ENCODE data around the gene TUBA4A. TPM values are rescaled to one million over a fixed set of nuclear protein-coding genes. Genes with fewer than 3 reads are reported as not detected.

The TUBA4A gene
- total and polyA plus RNA-seq, 2 of the 8 experiments (the other 6 are each of a cell fraction or from before 2014, with no cell fraction given): 67.3 to 172 TPM

DNA sequence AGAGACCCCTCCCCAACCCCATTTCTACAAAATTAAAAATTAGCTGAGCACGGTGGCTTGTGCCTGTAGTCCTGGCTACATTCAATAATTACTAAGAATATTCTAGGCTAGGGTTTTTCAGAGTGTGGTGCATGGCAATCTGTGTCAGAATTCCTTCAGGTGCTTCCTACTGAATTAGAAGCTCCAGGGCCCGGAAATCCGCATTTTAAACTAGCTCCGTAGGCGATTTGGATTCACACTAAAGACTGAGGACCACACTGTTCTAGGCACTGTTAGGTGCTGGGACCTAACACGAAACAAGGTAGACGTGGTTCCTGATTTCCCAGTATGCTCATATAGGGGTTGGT is 47.8 kb downstream of the TUBA4A start (continued):
- TF ChIP-seq, protein P1, sequence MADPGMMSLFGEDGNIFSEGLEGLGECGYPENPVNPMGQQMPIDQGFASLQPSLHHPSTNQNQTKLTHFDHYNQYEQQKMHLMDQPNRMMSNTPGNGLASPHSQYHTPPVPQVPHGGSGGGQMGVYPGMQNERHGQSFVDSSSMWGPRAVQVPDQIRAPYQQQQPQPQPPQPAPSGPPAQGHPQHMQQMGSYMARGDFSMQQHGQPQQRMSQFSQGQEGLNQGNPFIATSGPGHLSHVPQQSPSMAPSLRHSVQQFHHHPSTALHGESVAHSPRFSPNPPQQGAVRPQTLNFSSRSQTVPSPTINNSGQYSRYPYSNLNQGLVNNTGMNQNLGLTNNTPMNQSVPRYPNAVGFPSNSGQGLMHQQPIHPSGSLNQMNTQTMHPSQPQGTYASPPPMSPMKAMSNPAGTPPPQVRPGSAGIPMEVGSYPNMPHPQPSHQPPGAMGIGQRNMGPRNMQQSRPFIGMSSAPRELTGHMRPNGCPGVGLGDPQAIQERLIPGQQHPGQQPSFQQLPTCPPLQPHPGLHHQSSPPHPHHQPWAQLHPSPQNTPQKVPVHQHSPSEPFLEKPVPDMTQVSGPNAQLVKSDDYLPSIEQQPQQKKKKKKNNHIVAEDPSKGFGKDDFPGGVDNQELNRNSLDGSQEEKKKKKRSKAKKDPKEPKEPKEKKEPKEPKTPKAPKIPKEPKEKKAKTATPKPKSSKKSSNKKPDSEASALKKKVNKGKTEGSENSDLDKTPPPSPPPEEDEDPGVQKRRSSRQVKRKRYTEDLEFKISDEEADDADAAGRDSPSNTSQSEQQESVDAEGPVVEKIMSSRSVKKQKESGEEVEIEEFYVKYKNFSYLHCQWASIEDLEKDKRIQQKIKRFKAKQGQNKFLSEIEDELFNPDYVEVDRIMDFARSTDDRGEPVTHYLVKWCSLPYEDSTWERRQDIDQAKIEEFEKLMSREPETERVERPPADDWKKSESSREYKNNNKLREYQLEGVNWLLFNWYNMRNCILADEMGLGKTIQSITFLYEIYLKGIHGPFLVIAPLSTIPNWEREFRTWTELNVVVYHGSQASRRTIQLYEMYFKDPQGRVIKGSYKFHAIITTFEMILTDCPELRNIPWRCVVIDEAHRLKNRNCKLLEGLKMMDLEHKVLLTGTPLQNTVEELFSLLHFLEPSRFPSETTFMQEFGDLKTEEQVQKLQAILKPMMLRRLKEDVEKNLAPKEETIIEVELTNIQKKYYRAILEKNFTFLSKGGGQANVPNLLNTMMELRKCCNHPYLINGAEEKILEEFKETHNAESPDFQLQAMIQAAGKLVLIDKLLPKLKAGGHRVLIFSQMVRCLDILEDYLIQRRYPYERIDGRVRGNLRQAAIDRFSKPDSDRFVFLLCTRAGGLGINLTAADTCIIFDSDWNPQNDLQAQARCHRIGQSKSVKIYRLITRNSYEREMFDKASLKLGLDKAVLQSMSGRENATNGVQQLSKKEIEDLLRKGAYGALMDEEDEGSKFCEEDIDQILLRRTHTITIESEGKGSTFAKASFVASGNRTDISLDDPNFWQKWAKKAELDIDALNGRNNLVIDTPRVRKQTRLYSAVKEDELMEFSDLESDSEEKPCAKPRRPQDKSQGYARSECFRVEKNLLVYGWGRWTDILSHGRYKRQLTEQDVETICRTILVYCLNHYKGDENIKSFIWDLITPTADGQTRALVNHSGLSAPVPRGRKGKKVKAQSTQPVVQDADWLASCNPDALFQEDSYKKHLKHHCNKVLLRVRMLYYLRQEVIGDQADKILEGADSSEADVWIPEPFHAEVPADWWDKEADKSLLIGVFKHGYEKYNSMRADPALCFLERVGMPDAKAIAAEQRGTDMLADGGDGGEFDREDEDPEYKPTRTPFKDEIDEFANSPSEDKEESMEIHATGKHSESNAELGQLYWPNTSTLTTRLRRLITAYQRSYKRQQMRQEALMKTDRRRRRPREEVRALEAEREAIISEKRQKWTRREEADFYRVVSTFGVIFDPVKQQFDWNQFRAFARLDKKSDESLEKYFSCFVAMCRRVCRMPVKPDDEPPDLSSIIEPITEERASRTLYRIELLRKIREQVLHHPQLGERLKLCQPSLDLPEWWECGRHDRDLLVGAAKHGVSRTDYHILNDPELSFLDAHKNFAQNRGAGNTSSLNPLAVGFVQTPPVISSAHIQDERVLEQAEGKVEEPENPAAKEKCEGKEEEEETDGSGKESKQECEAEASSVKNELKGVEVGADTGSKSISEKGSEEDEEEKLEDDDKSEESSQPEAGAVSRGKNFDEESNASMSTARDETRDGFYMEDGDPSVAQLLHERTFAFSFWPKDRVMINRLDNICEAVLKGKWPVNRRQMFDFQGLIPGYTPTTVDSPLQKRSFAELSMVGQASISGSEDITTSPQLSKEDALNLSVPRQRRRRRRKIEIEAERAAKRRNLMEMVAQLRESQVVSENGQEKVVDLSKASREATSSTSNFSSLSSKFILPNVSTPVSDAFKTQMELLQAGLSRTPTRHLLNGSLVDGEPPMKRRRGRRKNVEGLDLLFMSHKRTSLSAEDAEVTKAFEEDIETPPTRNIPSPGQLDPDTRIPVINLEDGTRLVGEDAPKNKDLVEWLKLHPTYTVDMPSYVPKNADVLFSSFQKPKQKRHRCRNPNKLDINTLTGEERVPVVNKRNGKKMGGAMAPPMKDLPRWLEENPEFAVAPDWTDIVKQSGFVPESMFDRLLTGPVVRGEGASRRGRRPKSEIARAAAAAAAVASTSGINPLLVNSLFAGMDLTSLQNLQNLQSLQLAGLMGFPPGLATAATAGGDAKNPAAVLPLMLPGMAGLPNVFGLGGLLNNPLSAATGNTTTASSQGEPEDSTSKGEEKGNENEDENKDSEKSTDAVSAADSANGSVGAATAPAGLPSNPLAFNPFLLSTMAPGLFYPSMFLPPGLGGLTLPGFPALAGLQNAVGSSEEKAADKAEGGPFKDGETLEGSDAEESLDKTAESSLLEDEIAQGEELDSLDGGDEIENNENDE (IDR thresholded peaks at IDR 0.05; ENCODE audit: insufficient replicate concordance, low read length): no peak
- TF ChIP-seq CBX8 (IDR thresholded peaks at IDR 0.05; ENCODE audit: borderline replicate concordance, low read depth, low read length) (no peak), KDM1A (IDR thresholded peaks at IDR 0.05; ENCODE audit: borderline replicate concordance, low read length) (no peak), KDM5A (IDR thresholded peaks at IDR 0.05; ENCODE audit: low read length) (no peak), POLR2A (IDR thresholded peaks at IDR 0.05; ENCODE audit: control extremely low read depth in 1 of 2, low read depth in 2 of 2, low read length in 2 of 2) (no peak), ASH2L (IDR thresholded peaks at IDR 0.05; ENCODE audit: low read length) (no peak)

Measured in H1 (cell line).